Gastrocnemius medialis (tissue), 4 donors: Measurements from ENCODE around the gene HGD. TPM values are rescaled to one million over a fixed set of nuclear protein-coding genes. Genes with fewer than 3 reads are reported as not detected.
A peak's percentile ranks its signal among the peaks of the same experiment; 100 is the strongest.
"Not testable (repeated sequence)": the region's sequence is repeated elsewhere in the genome, so short reads cannot be mapped to it uniquely, and the experiment has no call there.

Experiments
- ATAC-seq, 2 donors: fragments of 150-250 bp; one replicate each; pipeline ENCODE4 v1.9.1; 2016
- DNase-seq, 2 donors: peaks; one replicate each; pipeline ENCODE4 v3.0.0-alpha.2; 2019
- H3K27ac ChIP-seq, 4 donors: fragments of 200-600 bp; sonication (generic); 1 replicate in 1 of 4; 2 replicates in 3 of 4; pipeline ENCODE4 v1.5.1; 2016 to 2018; ENCODE audit warnings: mild to moderate bottlenecking in 2 of 4, moderate library complexity in 1 of 4
- H3K27me3 ChIP-seq, 3 donors: fragments of 200-600 bp; sonication (generic) in 2 of 3; 1 replicate in 1 of 3; 2 replicates in 2 of 3; pipeline versions ENCODE4 v1.5.1 to v1.6.0; 2016 to 2019; ENCODE audit warnings: mild to moderate bottlenecking in 1 of 3, moderate library complexity in 1 of 3
- H3K36me3 ChIP-seq, 2 donors: fragments of 200-600 bp; sonication (generic) in 1 of 2; one replicate each; pipeline ENCODE4 v1.5.1; 2017 to 2018
- H3K4me1 ChIP-seq, 2 donors: fragments of 200-600 bp; sonication (generic) in 1 of 2; one replicate each; pipeline ENCODE4 v1.5.1; 2016 to 2017; ENCODE audit warnings: mild to moderate bottlenecking in 2 of 2
- H3K4me3 ChIP-seq, 4 donors: fragments of 200-600 bp; sonication (generic) in 3 of 4; 1 replicate in 1 of 4; 2 replicates in 3 of 4; pipeline ENCODE4 v1.5.1; 2016 to 2019; ENCODE audit warnings: mild to moderate bottlenecking in 2 of 4
- H3K9me3 ChIP-seq, 3 donors: fragments of 200-600 bp; sonication (generic) in 2 of 3; 1 replicate in 1 of 3; 2 replicates in 2 of 3; pipeline ENCODE4 v1.5.1; 2016 to 2019
- CTCF ChIP-seq, 5 experiments: fragments of 450-650 bp in 3 of 5; fragments of 200-600 bp in 2 of 5; sonication (generic) in 2 of 5; IDR thresholded peaks in 4 of 5; conservative IDR thresholded peaks in 1 of 5; 1 replicate in 4 of 5; 2 replicates in 1 of 5; pipeline ENCODE4 v1.5.1; 2016 to 2019; ENCODE audit warnings: antibody characterized with exemption in 5 of 5, mild to moderate bottlenecking in 3 of 5, moderate library complexity in 3 of 5
- POLR2A ChIP-seq, 2 donors: fragments of 450-650 bp; IDR thresholded peaks; one replicate each; pipeline ENCODE4 v1.6.1; 2017; ENCODE audit warnings: antibody characterized with exemption in 2 of 2, mild to moderate bottlenecking in 2 of 2, moderate library complexity in 2 of 2
- in situ Hi-C, 4 donors: fragments of 200-750 bp; cut with MboI; loops; one replicate each; pipeline versions ENCODE4 v1.15.0 to v1.8.0; 2017; ENCODE audit warnings: low sequenced_read_pairs in 4 of 4
- intact Hi-C: fragments of 100-400 bp; cut with DNase I; formaldehyde crosslinking; loops from one replicate; pipeline ENCODE4 v1.15.1; 2023; ENCODE audit warnings: low total_unique reads
- total RNA-seq, 4 donors: library from RNA; depleted of rRNA; stranded (reverse); fragments of >200 nt; gene quantifications; one replicate each; pipeline versions ENCODE4 v1.1.0 to v1.2.3, GENCODE V29; 2016

HGD gene
- total RNA-seq, 4 donors from 2014 or later: 0.68 to 4.1 (median 1.3) TPM; not detected in 1

- Histone ChIP-seq H3K9me3 (peaks cover 0 to 4% (median 0%) of the 10 kb centered on the region in 3 donors), H3K27me3 (no peaks in the 10 kb centered on the region), H3K36me3 (no peaks in the 10 kb centered on the region), H3K4me1 (no peaks in the 10 kb centered on the region), H3K4me3 (no peak overlapping the region), H3K27ac (no peak overlapping the region)
- no peak for DNase-seq
- intact Hi-C loops (no loop called here), in situ Hi-C loops (no loop called here)
- no peak for TF ChIP-seq CTCF (IDR thresholded peaks at IDR 0.05 in 4 of 5, conservative IDR thresholded peaks at IDR 0.05 in 1 of 5)
- ATAC-seq: no peak
Measured at GRCh38 chr3:120623727-120624093, 58.3 kb downstream of the HGD start.

GRCh38 chr3:120622870-120623726 lies 58.9 kb downstream of the HGD start:
- H3K27ac ChIP-seq: no peak overlapping the region
- no peak overlapping the region for H3K4me3 ChIP-seq
- in situ Hi-C loops: no loop called here
- TF ChIP-seq CTCF (IDR thresholded peaks at IDR 0.05 in 4 of 5, conservative IDR thresholded peaks at IDR 0.05 in 1 of 5) (peak in 1 of 5 experiments; percentile 16), POLR2A (IDR thresholded peaks at IDR 0.05) (no peak)
- no peaks in the 10 kb centered on the region for H3K4me1 ChIP-seq
- intact Hi-C loops: no loop called here
- no peak for ATAC-seq
- H3K9me3 ChIP-seq: peaks cover 0 to 4% (median 0%) of the 10 kb centered on the region in 3 donors
- no peaks in the 10 kb centered on the region for H3K36me3 ChIP-seq
- DNase-seq: no peak
- no peaks in the 10 kb centered on the region for H3K27me3 ChIP-seq

- no peaks in the 10 kb centered on the region for H3K27me3 ChIP-seq
- no peaks in the 10 kb centered on the region for H3K36me3 ChIP-seq
- H3K9me3 ChIP-seq: peaks cover 0 to 4% (median 0%) of the 10 kb centered on the region in 3 donors
- in situ Hi-C loops: no loop called here
- H3K4me1 ChIP-seq: no peaks in the 10 kb centered on the region
- ATAC-seq: no peak
- H3K4me3 ChIP-seq: no peak overlapping the region
- DNase-seq: no peak
- no peak for TF ChIP-seq CTCF (IDR thresholded peaks at IDR 0.05 in 4 of 5, conservative IDR thresholded peaks at IDR 0.05 in 1 of 5)
- no peak for TF ChIP-seq POLR2A (IDR thresholded peaks at IDR 0.05)
- no peak overlapping the region for H3K27ac ChIP-seq
- intact Hi-C loops: no loop called here
Measured at GRCh38 chr3:120622457-120622856, 59.6 kb downstream of the HGD start.

- H3K4me3 ChIP-seq, DNase-seq, H3K27me3 ChIP-seq, H3K4me1 ChIP-seq, H3K9me3 ChIP-seq, H3K36me3 ChIP-seq, intact Hi-C loops, H3K27ac ChIP-seq, ATAC-seq, in situ Hi-C loops: not testable (repeated sequence)
Measured at GRCh38 chr3:120616745-120617144, 65.3 kb downstream of the HGD start.

GRCh38 chr3:120615847-120616609 lies 66.0 kb downstream of the HGD start:
- TF ChIP-seq CTCF (IDR thresholded peaks at IDR 0.05 in 4 of 5, conservative IDR thresholded peaks at IDR 0.05 in 1 of 5) (no peak), POLR2A (IDR thresholded peaks at IDR 0.05) (no peak)
- ATAC-seq: peak; percentile 60 to 75

More at GRCh38 chr3:120615847-120616609, 66.0 kb downstream of the HGD start:
- H3K4me1 ChIP-seq: no peaks in the 10 kb centered on the region
- no peaks in the 10 kb centered on the region for H3K27me3 ChIP-seq
- intact Hi-C loops (no loop called here), in situ Hi-C loops (no loop called here)
- DNase-seq: peak; percentile 28 to 59
- no peaks in the 10 kb centered on the region for H3K9me3 ChIP-seq
- no peaks in the 10 kb centered on the region for H3K36me3 ChIP-seq
- peak overlapping the region; percentile 21 to 68 (median 38) for H3K27ac ChIP-seq
- no peak overlapping the region for H3K4me3 ChIP-seq
